ENCODE data around the gene HDAC3.

GRCh38 chr5:141603923-141604717 is 32.5 kb downstream of the HDAC3 start:
- TF ChIP-seq CTCF (IDR thresholded peaks at IDR 0.05) (no peak), POLR2A (IDR thresholded peaks at IDR 0.05) (no peak)
